Stomach (tissue), 9 donors: ENCODE data around the gene OBP2A. TPM values are rescaled to one million over a fixed set of nuclear protein-coding genes. Genes with fewer than 3 reads are reported as not detected.

Source experiments
- DNase-seq, 2 donors: peaks; one replicate each; pipeline versions ENCODE4 v3.0.0 to v3.0.0-alpha.2; 2013 to 2019
- H3K27ac ChIP-seq, 5 donors: fragments of 200-600 bp in 4 of 5; sonication (generic) in 4 of 5; one replicate each; pipeline ENCODE4 v1.5.1; 2013 to 2019; ENCODE audit warnings: mild to moderate bottlenecking in 1 of 5, moderate library complexity in 1 of 5
- H3K27me3 ChIP-seq, 3 donors: fragments of 200-600 bp; sonication (generic); one replicate each; pipeline ENCODE4 v1.5.1; 2017 to 2019; ENCODE audit warnings: mixed run types in 1 of 3
- H3K36me3 ChIP-seq, 4 donors: fragments of 200-600 bp; sonication (generic); 1 replicate in 3 of 4; 2 replicates in 1 of 4; pipeline ENCODE4 v1.5.1; 2016 to 2019
- H3K4me1 ChIP-seq, 4 donors: fragments of 200-600 bp; sonication (generic); one replicate each; pipeline ENCODE4 v1.5.1; 2016 to 2019
- H3K4me3 ChIP-seq, 4 donors: fragments of 200-600 bp; sonication (generic) in 3 of 4; one replicate each; pipeline ENCODE4 v1.5.1; 2016 to 2019; ENCODE audit warnings: mild to moderate bottlenecking in 1 of 4
- H3K9me3 ChIP-seq, 4 donors: fragments of 200-600 bp; sonication (generic); one replicate each; pipeline ENCODE4 v1.5.1; 2016 to 2019
- EP300 ChIP-seq: sonication (generic); formaldehyde crosslinking; IDR thresholded peaks from one replicate; pipeline ENCODE4 v1.6.1; 2017; ENCODE audit warnings: antibody characterized with exemption
- POLR2A ChIP-seq, 4 donors: fragments of 450-650 bp; IDR thresholded peaks; one replicate each; pipeline ENCODE4 v1.6.1; 2016; ENCODE audit warnings: antibody characterized with exemption in 4 of 4, control low read depth in 2 of 4, mild to moderate bottlenecking in 1 of 4, moderate library complexity in 1 of 4
- POLR2AphosphoS5 ChIP-seq, 3 donors: sonication (generic); formaldehyde crosslinking; IDR thresholded peaks; one replicate each; pipeline ENCODE4 v1.6.1; 2016; ENCODE audit warnings: antibody characterized with exemption in 3 of 3
- WGBS, 5 donors: extraction: QIAGEN DNeasy Blood & Tissue Kit in 3 of 5; methylation state at CpG; one replicate each; pipeline versions ENCODE4 v1.1.5 to v1.1.7; 2013 to 2018; 5-methylcytosine and 5-hydroxymethylcytosine counted together
- intact Hi-C: fragments of 100-400 bp; cut with DNase I; formaldehyde crosslinking; loops from one replicate; pipeline ENCODE4 v1.15.1; 2023; ENCODE audit warnings: low total_unique reads
- polyA plus RNA-seq, 3 donors: library from polyadenylated mRNA; stranded (reverse); fragments of 200-250 nt; gene quantifications; one replicate each; pipeline ENCODE4 v1.2.3, GENCODE V29; 2013
- total RNA-seq, 5 donors: library from RNA; depleted of rRNA; stranded (reverse); fragments of >200 nt; gene quantifications; one replicate each; pipeline versions ENCODE4 v1.1.0 to v1.2.3, GENCODE V29; 2014 to 2016
- TF ChIP-seq, protein P1 (sequence below), 7 experiments: fragments of 450-650 bp in 4 of 7; fragments of 200-600 bp in 3 of 7; sonication (generic) in 3 of 7; IDR thresholded peaks; one replicate each; pipeline ENCODE4 v1.5.1; 2016 to 2019; ENCODE audit warnings: antibody characterized with exemption in 7 of 7, control low read depth in 2 of 7, mild to moderate bottlenecking in 1 of 7
- donor health status: healthy with polysubstance abuse.
- donor health status: Bipolar disorder and iron deficiency.
- donor health status: healthy.

Gene OBP2A
- total and polyA plus RNA-seq, 8 donors, result not detected

DNA sequence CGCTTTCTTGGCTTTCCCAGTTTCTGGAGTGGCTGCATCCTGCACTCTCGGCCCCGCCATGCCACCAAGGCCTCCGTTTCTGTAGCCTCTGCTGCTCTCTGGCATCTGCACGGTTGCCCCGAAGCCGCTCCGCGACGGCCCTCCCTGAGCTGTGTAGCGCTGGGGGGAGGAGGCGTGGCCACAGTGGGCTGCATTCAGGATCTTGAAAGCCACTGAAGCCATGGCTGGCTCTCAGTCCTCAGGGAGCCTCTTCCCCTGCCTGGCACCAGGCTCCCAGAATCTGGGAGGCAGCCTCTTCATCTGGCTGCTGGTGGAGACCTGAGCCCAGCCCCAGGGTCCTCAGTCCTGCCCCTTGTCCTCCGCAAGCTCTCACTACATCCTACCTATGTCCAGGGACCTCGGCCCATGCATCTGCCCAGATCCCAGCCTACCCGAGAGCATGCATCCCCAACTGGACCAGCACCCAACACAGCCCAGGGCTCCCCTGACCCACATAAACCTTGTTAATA is 40.7 kb downstream of the OBP2A start:
- no peak overlapping the region for H3K27ac ChIP-seq
- 67 to 78% (median 72%) methylated on average over 15 of the region's 15 CpGs for WGBS, 5 donors
- no peak for TF ChIP-seq EP300
- TF ChIP-seq, protein P1, sequence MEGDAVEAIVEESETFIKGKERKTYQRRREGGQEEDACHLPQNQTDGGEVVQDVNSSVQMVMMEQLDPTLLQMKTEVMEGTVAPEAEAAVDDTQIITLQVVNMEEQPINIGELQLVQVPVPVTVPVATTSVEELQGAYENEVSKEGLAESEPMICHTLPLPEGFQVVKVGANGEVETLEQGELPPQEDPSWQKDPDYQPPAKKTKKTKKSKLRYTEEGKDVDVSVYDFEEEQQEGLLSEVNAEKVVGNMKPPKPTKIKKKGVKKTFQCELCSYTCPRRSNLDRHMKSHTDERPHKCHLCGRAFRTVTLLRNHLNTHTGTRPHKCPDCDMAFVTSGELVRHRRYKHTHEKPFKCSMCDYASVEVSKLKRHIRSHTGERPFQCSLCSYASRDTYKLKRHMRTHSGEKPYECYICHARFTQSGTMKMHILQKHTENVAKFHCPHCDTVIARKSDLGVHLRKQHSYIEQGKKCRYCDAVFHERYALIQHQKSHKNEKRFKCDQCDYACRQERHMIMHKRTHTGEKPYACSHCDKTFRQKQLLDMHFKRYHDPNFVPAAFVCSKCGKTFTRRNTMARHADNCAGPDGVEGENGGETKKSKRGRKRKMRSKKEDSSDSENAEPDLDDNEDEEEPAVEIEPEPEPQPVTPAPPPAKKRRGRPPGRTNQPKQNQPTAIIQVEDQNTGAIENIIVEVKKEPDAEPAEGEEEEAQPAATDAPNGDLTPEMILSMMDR (IDR thresholded peaks at IDR 0.05), result no peak
- TF ChIP-seq POLR2AphosphoS5 (IDR thresholded peaks at IDR 0.05), result no peak
- no peak for TF ChIP-seq POLR2A (IDR thresholded peaks at IDR 0.05)
- H3K4me3 ChIP-seq, result no peak overlapping the region
- no peaks in the 10 kb centered on the region for H3K36me3 ChIP-seq
- H3K9me3 ChIP-seq, result no peaks in the 10 kb centered on the region
- no peak for DNase-seq
- intact Hi-C loops, result no loop called here
- H3K4me1 ChIP-seq, result no peaks in the 10 kb centered on the region
- H3K27me3 ChIP-seq, result peaks cover 0 to 81% (median 3%) of the 10 kb centered on the region in 3 donors

DNA sequence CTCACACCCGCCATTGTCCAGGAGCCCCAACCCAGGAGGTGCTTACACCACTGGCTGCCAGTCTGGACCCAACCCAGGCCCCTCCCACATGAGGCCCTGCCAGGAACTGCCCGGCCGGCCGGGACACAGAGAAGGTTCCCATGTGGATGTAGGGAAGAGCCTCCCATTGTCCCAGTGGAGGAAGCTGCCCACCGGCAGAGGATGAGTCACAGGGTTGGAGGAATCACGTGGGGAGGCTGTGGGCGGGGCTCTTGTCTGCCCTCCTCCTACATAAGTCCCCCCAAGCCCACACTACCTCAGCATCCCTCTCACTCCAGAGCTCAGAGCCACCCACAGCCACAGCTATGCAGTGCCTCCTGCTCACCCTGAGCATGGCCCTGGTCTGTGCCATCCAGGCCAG is 41.7 kb downstream of the OBP2A start:
- no peak for TF ChIP-seq EP300
- TF ChIP-seq, protein P1 (IDR thresholded peaks at IDR 0.05), result no peak
- TF ChIP-seq POLR2AphosphoS5 (IDR thresholded peaks at IDR 0.05), result no peak
- TF ChIP-seq POLR2A (IDR thresholded peaks at IDR 0.05), result no peak
- WGBS, 5 donors, result 22 to 100% (median 40%) methylated on average over 1 to 7 of the region's 7 CpGs; no CpG with 5 or more reads in 2 of the 5 donors
- H3K27ac ChIP-seq, result no peak overlapping the region
- H3K27me3 ChIP-seq, result peaks cover 0 to 82% (median 6%) of the 10 kb centered on the region in 3 donors
- no peak for DNase-seq
- no peaks in the 10 kb centered on the region for H3K9me3 ChIP-seq
- H3K36me3 ChIP-seq, result no peaks in the 10 kb centered on the region
- no peak overlapping the region for H3K4me3 ChIP-seq
- intact Hi-C loops, result no loop called here
- H3K4me1 ChIP-seq, result no peaks in the 10 kb centered on the region

DNA sequence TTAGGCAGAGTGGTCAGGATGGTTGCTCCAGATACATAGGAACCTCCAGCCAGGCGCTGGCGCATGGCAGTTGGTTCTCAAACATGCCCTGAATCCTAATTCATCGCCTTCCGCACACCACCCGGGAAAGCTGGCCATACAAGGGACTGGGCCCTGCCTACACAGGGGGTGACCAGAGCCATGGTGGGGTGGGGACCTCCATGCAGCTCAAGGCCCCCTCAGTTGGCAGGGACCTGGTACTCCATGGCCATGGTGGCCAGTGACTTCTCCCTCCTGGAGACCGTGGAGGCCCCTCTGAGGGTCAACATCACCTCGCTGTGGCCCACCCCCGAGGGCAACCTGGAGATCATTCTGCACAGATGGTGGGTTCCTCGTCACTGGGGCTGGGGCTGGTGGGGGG is 42.4 kb downstream of the OBP2A start:
- WGBS, 5 donors, result 82 to 93% (median 91%) methylated on average over 7 to 9 of the region's 9 CpGs
- no peaks in the 10 kb centered on the region for H3K9me3 ChIP-seq
- H3K4me1 ChIP-seq, result no peaks in the 10 kb centered on the region
- DNase-seq, result peak in 1 of 2 donors; percentile 20
- no peak overlapping the region for H3K27ac ChIP-seq
- no peaks in the 10 kb centered on the region for H3K36me3 ChIP-seq
- H3K27me3 ChIP-seq, result peaks cover 0 to 77% (median 6%) of the 10 kb centered on the region in 3 donors
- intact Hi-C loops, result no loop called here
- no peak for TF ChIP-seq POLR2A (IDR thresholded peaks at IDR 0.05)
- TF ChIP-seq, protein P1 (IDR thresholded peaks at IDR 0.05), result no peak
- TF ChIP-seq EP300, result no peak
- TF ChIP-seq POLR2AphosphoS5 (IDR thresholded peaks at IDR 0.05), result no peak
- H3K4me3 ChIP-seq, result no peak overlapping the region

DNA sequence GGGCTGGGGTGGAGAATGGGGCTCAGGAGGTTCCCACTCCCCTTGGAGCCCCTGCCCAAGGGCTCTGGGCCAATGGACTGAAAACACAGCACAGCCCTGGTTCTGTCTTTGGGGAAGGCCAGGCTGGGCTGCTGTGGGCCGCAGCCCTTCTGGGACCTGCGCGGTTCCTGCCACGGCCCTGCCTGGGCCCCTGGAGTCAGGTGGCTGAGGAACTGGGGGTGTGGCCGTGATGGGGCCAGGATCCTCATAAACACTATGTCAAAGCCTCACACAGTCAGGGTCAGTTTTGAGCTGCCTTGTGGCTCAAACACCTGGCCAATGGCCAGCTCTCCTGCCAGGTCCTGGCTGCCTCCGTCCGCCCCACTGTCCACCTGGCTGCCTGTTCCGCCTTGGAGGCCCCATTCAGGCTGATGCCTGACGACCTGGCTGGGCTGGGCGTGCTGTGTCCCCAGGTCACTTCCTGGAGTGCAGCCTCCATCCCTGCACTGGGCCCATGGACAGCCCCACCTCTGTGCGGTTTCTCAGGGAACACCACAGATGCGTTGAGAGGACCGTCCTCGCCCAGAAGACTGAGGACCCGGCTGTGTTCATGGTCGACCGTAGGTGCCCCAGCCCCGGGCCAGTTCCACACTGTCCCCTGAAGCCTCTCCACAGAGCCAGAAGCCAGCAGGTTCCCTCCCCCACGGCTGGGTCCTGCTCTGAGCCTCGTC is 43.1 kb downstream of the OBP2A start:
- no peak overlapping the region for H3K4me3 ChIP-seq
- peaks cover 0 to 70% (median 6%) of the 10 kb centered on the region in 3 donors for H3K27me3 ChIP-seq
- no peaks in the 10 kb centered on the region for H3K4me1 ChIP-seq
- WGBS, 5 donors, result 68 to 82% (median 79%) methylated on average over 5 to 20 of the region's 20 CpGs
- DNase-seq, result peak in 1 of 2 donors; percentile 21
- TF ChIP-seq POLR2A (IDR thresholded peaks at IDR 0.05), result no peak
- TF ChIP-seq POLR2AphosphoS5 (IDR thresholded peaks at IDR 0.05), result no peak
- TF ChIP-seq, protein P1 (IDR thresholded peaks at IDR 0.05), result no peak
- TF ChIP-seq EP300, result no peak
- H3K36me3 ChIP-seq, result no peaks in the 10 kb centered on the region
- intact Hi-C loops, result no loop called here
- H3K9me3 ChIP-seq, result no peaks in the 10 kb centered on the region
- H3K27ac ChIP-seq, result no peak overlapping the region
